Measurements from ENCODE around the gene NPFFR1. TPM values are rescaled to one million over a fixed set of nuclear protein-coding genes. Genes with fewer than 3 reads are reported as not detected.

The NPFFR1 gene
- total RNA-seq, 4 donors from 2014 or later: not detected

DNA sequence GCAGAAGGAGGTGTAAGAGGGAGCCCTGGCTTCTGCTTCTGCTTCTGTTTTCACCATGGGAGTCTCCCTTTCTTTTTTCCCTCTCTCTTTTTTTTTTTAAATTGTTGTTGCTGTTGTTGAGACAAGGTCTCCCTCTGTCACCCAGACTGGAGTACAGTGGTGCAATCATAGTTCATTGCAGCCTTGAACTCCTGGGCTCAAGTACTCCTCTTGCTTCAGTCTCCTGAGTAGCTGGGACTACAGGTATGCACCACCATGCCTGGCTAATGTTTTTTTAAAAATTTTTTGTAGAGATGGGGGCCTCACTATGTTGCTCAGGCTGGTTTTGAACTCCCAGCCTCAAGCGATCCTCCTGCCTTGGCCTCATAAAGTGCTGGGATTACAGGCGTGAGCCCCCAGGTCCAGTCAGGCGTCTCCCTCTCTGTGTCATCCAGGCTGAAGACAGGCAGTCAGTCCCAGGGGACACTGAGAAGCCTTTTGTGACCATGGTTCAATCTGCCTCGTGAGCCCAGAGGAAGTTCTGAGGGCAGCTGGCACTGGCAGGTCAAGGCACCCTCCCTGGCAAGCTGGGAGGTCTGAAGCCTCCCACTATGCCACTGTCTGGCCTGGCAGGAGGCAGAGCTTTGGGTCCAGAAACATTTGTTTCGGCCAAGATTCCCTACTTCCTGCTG, 33.6 kb upstream of the NPFFR1 start:
- H3K27ac ChIP-seq (replicated peaks in 1 of 4): no peak overlapping the region
- H3K4me3 ChIP-seq: no peak overlapping the region
- 100% methylated on average over 3 of the region's 5 CpGs for WGBS
- no peak for DNase-seq (ENCODE audit: extremely low spot score)
- H3K9me3 ChIP-seq: no peaks in the 10 kb centered on the region
- no peaks in the 10 kb centered on the region for H3K27me3 ChIP-seq
- peaks cover 0 to 9% (median 7%) of the 10 kb centered on the region in 4 donors for H3K4me1 ChIP-seq
- H3K36me3 ChIP-seq: peaks cover 0 to 19% (median 5%) of the 10 kb centered on the region in 4 donors
- no peak for TF ChIP-seq EP300 (IDR thresholded peaks at IDR 0.05)
- no peak for TF ChIP-seq POLR2AphosphoS5 (IDR thresholded peaks at IDR 0.05)
- TF ChIP-seq, protein P1, sequence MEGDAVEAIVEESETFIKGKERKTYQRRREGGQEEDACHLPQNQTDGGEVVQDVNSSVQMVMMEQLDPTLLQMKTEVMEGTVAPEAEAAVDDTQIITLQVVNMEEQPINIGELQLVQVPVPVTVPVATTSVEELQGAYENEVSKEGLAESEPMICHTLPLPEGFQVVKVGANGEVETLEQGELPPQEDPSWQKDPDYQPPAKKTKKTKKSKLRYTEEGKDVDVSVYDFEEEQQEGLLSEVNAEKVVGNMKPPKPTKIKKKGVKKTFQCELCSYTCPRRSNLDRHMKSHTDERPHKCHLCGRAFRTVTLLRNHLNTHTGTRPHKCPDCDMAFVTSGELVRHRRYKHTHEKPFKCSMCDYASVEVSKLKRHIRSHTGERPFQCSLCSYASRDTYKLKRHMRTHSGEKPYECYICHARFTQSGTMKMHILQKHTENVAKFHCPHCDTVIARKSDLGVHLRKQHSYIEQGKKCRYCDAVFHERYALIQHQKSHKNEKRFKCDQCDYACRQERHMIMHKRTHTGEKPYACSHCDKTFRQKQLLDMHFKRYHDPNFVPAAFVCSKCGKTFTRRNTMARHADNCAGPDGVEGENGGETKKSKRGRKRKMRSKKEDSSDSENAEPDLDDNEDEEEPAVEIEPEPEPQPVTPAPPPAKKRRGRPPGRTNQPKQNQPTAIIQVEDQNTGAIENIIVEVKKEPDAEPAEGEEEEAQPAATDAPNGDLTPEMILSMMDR (IDR thresholded peaks at IDR 0.05): no peak
- TF ChIP-seq POLR2A (IDR thresholded peaks at IDR 0.05; ENCODE audit: low read depth): no peak
- intact Hi-C loops (cut with DNase I): no loop called here

DNA sequence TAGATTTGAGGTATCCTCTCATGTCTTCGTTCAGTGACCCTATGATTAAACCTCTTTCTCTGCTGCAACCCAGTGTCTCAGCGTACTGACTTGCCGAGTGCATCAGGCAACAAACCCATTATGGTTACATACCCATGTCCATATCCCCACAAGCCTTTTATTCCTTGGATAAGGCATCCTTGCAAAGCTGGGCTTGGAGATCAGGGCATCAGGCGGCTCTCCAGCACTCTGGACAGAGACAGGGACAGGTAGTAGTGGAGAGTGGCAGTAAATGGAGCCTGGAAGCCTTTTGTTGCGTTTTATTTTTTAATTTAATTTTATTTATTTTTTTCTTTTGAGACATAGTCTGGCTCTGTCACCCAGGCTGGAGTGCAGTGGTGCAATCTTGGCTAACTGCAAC, 32.0 kb upstream of the NPFFR1 start:
- H3K4me1 ChIP-seq: peaks cover 0 to 14% (median 9%) of the 10 kb centered on the region in 4 donors
- 93% methylated on average over 5 of the region's 5 CpGs for WGBS

DNA sequence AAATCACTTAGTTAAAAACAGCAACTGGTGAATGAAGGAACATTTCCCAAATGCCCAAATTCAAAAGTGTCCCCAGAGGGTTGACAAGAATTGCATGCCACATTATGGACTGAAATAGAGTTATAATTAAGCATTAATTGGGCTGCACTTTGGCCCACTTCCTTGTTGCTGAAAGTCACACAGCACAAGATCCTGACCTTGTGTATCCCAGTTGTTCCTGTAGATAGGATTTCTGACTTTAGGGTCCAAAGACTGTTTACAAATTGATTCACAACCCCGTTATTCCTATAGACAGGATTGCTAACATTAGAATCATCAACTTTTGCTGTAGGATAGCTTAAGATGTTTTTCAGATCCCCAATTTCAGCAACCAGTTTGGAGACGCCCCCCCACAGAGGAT, 31.5 kb upstream of the NPFFR1 start:
- H3K4me1 ChIP-seq: peaks cover 0 to 14% (median 9%) of the 10 kb centered on the region in 4 donors
- no peak for DNase-seq (ENCODE audit: extremely low spot score)
- H3K27ac ChIP-seq (replicated peaks in 1 of 4): no peak overlapping the region
- WGBS: 83% methylated on average over 2 of the region's 2 CpGs
- H3K27me3 ChIP-seq: no peaks in the 10 kb centered on the region
- intact Hi-C loops (cut with DNase I): no loop called here
- H3K36me3 ChIP-seq: peaks cover 0 to 7% (median 0%) of the 10 kb centered on the region in 4 donors
- no peaks in the 10 kb centered on the region for H3K9me3 ChIP-seq
- TF ChIP-seq POLR2A (IDR thresholded peaks at IDR 0.05; ENCODE audit: low read depth) (no peak), EP300 (IDR thresholded peaks at IDR 0.05) (no peak), POLR2AphosphoS5 (IDR thresholded peaks at IDR 0.05) (no peak)
- TF ChIP-seq, protein P1 (IDR thresholded peaks at IDR 0.05): no peak
- no peak overlapping the region for H3K4me3 ChIP-seq

More for the DNA sequence above, 32.0 kb upstream of the NPFFR1 start:
- no peak for DNase-seq (ENCODE audit: extremely low spot score)
- Histone ChIP-seq H3K4me3 (no peak overlapping the region), H3K9me3 (no peaks in the 10 kb centered on the region), H3K36me3 (peaks cover 0 to 9% (median 1%) of the 10 kb centered on the region in 4 donors), H3K27ac (replicated peaks in 1 of 4) (no peak overlapping the region), H3K27me3 (no peaks in the 10 kb centered on the region)
- TF ChIP-seq POLR2AphosphoS5 (IDR thresholded peaks at IDR 0.05) (no peak), EP300 (IDR thresholded peaks at IDR 0.05) (no peak), POLR2A (IDR thresholded peaks at IDR 0.05; ENCODE audit: low read depth) (no peak)
- TF ChIP-seq, protein P1 (IDR thresholded peaks at IDR 0.05): no peak
- intact Hi-C loops (cut with DNase I): no loop called here

DNA sequence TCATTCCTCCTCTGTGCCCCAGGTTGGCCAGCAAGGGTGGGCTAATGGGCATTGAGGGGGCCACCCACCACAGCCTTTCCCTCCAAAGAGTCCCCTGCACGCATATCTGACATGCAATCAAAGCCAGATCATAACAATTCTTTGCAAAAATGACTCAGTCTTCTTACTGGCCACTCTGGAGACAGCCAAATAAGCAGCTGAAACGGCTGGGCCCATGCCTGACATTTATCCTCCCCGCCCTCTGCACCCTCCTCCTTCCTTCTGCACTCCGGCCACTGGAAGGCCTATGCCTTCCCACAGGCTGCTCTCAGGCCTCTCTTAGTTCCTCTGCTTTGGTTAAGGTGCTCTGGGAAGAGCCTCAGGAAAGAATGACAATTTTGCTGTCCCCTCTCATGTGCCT, 29.2 kb upstream of the NPFFR1 start:
- Histone ChIP-seq H3K4me3 (no peak overlapping the region), H3K27ac (replicated peaks in 1 of 4) (no peak overlapping the region), H3K27me3 (no peaks in the 10 kb centered on the region), H3K36me3 (peaks cover 0 to 3% (median 0%) of the 10 kb centered on the region in 4 donors), H3K4me1 (peaks cover 0 to 14% (median 9%) of the 10 kb centered on the region in 4 donors), H3K9me3 (no peaks in the 10 kb centered on the region)
- intact Hi-C loops (cut with DNase I): no loop called here
- 52% methylated on average over 4 of the region's 4 CpGs for WGBS
- TF ChIP-seq EP300 (IDR thresholded peaks at IDR 0.05): no peak
- no peak for TF ChIP-seq POLR2AphosphoS5 (IDR thresholded peaks at IDR 0.05)
- TF ChIP-seq, protein P1 (IDR thresholded peaks at IDR 0.05): no peak
- TF ChIP-seq POLR2A (IDR thresholded peaks at IDR 0.05; ENCODE audit: low read depth): no peak
- no peak for DNase-seq (ENCODE audit: extremely low spot score)

Data from esophagus muscularis mucosa (tissue), 4 donors.